ENCODE data around the gene ADD1.
A peak's percentile ranks its signal among the peaks of the same experiment; 100 is the strongest.

ADD1 gene

GRCh38 chr4:2834001-2834921, 9.4 kb upstream of the ADD1 start:
- DNase-seq (ENCODE audit: low spot score) = no peak

DNA sequence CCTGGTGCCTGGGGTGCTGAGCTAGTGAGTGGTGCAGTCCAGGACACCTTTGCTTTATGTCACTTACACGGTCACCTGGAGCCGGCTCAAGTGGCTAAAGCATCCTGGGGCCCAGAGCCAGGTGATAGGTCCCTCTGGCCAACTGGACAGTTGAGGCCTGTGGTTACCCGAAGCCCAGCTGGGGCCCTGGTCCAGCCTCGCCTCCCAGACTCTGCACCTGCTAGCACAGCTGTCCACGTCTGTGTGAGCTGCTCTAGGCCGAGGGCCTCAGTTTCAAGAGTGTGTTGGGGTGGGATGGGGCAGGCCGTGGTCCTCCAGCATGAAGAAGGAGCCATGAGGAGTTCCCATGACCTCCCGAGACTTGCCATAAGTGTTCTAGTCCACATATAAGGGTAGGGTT, 7.7 kb upstream of the ADD1 start:
- no peak for DNase-seq (ENCODE audit: low spot score)

DNA sequence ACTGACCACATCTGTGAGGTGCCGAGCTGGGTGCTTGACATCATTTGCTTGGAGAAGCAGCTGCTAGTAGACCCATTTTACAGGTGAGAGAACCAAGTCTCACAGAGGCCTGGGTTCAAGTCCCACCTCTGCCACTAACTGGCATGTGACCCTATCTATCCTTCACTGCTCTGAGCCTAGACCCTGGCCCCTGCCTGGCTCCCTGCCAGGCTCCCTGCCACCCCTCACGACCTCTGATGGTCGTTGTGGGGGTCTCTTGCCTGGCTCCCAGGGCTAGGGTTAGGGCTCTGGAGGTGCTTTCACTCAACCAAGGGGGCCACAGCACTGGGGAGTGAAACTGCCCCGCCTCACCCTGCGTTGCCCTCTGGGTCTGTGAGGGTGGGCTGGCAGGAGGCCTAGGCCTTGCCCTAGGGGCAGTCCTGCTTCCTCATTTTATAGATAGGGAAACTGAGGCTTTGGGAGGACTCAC, 7.2 kb upstream of the ADD1 start:
- no peak for DNase-seq (ENCODE audit: low spot score)

- DNase-seq (ENCODE audit: low spot score) = no peak
Measured at GRCh38 chr4:2837110-2837903, 6.3 kb upstream of the ADD1 start.

DNA sequence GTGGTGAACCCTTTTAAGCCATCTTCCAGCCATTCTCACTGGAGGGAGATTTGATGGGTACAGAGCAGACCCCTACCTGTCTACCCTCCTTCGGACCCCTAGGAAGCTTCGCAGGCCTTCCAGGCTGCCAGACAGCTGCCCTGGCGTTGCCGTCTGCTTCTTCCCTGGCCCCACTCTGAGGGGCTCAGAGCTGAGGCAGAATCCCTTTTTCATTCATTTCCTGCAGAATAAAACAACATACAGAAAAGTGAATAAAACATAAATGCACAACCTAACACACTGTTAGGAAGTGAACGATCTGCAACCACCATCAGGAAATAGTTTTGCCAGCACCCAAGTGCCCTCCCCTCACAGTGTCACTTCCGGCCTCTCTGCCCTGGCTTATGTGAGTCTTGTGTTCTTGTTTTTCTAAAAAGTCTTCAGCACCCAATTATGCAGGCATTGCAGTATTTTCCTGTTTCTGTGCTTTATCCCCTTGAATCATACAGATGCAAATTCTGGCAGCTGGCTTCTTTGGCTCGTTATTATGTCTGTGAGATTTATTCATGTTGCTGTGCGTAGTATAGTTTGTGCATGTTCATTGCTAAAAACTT, 5.6 kb upstream of the ADD1 start:
- DNase-seq (ENCODE audit: low spot score) = peak; percentile 86

GRCh38 chr4:2839060-2839459, 4.6 kb upstream of the ADD1 start:
- no peak for DNase-seq (ENCODE audit: low spot score)

GRCh38 chr4:2842687-2843262, 869 bp upstream of the ADD1 start:
- no peak for DNase-seq (ENCODE audit: low spot score)

DNA sequence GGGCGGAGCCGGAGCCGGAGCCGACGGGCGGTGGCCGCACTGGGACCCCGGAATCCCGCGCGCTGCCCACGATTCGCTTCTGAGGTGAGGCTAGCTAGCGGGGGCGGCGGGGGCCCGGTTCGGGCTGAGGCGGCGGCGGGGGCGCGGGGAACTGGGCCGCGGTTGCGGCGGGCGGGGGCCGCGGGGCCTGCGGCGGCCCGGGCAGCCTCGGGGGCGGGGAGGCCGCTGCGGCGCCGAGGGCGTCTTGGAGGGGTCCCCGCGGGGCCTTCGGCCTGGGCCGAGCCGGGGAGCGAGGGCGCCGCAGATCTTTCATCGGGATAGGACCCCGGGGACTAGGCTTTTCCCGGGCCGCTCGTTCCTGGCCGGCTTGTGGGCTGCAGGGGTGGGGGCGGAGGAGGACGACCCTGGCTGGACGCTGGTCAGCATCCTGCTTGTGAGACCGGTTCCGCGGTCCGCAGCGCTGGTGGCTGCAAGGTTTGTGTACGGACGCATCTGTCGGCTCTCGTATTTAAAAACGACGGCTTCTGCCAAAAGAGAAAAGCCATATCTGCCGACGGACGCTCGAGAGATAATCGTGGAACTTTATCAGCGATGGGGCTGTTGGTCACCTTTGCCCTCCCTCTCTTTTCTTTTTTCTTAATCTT, 419 bp downstream of the ADD1 start:
- no peak for DNase-seq (ENCODE audit: low spot score)

GRCh38 chr4:2846172-2846571, 2.5 kb downstream of the ADD1 start:
- no peak for DNase-seq (ENCODE audit: low spot score)

- no peak for DNase-seq (ENCODE audit: low spot score)
Measured at GRCh38 chr4:2847302-2847871, 3.7 kb downstream of the ADD1 start.

GRCh38 chr4:2848449-2848848, 4.8 kb downstream of the ADD1 start:
- no peak for DNase-seq (ENCODE audit: low spot score)

- DNase-seq (ENCODE audit: low spot score) = no peak
Measured at GRCh38 chr4:2849267-2850152, 5.9 kb downstream of the ADD1 start.

DNA sequence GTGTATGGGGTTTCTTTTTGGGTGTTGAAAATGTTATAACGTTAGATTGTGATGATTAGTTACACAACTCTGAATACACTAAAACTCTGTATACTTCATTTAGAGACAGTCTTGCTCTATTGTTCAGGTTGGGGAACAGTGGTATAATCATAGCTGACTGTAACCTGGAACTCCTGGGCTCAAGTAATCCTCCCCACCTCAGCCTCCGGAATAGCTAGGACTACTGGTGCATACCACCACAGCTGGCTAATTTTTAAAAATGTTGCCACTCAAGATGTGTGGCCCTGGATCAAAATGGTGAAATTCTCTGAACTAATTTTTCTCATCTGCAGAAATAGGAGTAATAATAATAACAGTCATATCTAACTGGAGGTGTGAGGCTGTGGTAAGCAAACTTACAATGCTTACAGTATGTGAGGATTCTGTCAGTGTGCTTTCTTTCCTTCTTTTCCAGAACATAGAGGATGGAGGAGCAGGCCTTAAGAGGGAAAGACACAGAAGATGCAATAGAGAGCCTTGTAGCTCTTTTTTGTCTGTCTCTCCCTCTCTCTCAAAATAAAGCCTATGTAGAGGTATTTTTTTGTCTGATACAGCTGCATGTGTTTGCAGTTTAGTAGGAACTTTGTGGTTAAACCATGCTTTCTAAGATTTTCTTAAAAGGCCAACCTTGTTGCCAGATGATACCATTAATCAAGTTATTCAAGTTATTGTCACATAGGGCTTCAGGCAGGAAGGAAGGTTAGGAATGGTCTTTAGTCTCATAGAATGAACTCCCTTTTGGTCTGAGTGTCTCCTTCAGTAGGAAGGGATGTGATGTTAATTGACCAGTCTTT, 7.5 kb downstream of the ADD1 start:
- DNase-seq (ENCODE audit: low spot score) = no peak

DNA sequence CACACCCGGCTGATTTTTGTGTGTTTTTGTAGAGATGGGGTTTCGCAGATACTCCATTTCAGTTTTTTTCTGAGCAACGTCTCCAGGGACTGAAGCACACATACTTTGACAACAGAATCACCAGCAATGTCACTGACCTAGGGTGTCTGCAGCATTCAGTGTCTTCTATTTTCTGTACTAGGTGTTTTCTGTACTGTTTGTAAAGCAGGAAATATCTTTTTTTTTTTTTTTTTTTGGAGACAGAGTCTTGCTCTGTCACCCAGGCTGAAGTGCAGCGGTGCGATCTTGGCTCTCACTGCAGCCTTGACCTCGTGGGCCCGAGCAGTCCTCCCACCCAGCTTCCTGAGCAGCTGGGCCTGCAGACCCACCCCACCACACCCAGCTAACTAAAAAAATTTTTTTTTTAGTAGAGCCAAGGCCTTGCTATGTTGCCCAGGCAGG, 8.9 kb downstream of the ADD1 start:
- no peak for DNase-seq (ENCODE audit: low spot score)

DNA sequence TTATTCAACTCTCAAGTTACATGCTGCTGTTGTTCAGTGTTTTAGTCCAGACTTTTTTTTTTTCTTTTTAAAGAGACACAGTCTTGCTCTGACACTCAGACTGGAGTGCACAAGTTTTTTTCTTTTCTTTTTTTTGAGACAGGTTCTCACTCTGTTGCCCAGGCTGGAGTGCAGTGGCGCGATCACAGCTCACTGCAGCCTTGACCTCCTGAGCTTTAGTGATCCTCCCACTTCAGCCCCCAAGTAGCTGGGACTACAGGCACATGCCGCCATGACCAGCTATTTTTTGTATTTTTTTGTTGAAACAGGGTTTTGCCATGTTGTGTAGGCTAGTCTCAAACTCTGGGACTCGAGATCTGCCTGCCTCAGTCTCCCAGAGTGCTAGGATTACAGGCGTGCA, 11.9 kb downstream of the ADD1 start:
- DNase-seq (ENCODE audit: low spot score) = no peak

DNA sequence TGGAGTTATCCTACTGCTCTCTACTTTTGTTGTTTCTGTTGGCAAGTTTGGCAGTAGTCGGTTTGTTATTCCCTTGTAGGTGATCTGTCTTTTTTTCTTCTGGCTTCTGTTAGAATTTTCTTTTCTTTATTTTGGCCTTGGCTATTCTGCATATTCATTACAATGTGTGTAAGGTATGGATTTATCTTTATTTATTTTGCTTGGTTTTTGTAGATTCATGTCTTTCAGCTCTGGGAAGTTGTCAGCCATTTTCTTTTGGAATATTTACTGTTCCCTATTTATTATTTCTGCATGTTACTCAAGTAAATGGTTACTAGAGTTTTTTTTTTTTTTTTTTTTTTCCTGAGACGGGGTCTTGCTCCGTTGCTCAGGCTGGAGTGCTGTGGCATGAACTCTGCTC, 12.6 kb downstream of the ADD1 start:
- no peak for DNase-seq (ENCODE audit: low spot score)

GRCh38 chr4:2857349-2857927, 13.8 kb downstream of the ADD1 start:
- DNase-seq (ENCODE audit: low spot score) = no peak

- DNase-seq (ENCODE audit: low spot score) = no peak
Measured at GRCh38 chr4:2858451-2859217, 15.0 kb downstream of the ADD1 start.
